Activated CD4-positive, alpha-beta T cell treated with anti-CD3 and anti-CD28 coated beads for 36 hours (primary cell): Measurements from ENCODE around the gene PLXNA1. TPM values are rescaled to one million over a fixed set of nuclear protein-coding genes. Genes with fewer than 3 reads are reported as not detected.

ENCODE experiments used
- ATAC-seq: fragments of 200-7000 bp; cut with Tn5 transposase; one replicate; pipeline ENCODE4 v1.10.0; 2021; ENCODE audit warnings: mild to moderate bottlenecking, moderate library complexity
- CTCF ChIA-PET: fragments of 350-600 bp; sonication (Branson Sonifier 250); formaldehyde crosslinking; loops from one replicate; lab custom pipeline; 2021; ENCODE audit warnings: antibody characterized with exemption; lab: Charles Lee
- POLR2A ChIA-PET: fragments of 350-600 bp; sonication (Branson Sonifier 250); formaldehyde crosslinking; loops from one replicate; lab custom pipeline; 2021; ENCODE audit warnings: antibody characterized with exemption, inconsistent platforms; lab: Charles Lee
- DNase-seq: peaks from one replicate; pipeline ENCODE4 v3.0.0-alpha.2; 2020
- H3K27ac Mint-ChIP-seq: one replicate; pipeline ENCODE4 v1.8.0; 2021; ENCODE audit warnings: mixed read lengths
- H3K27me3 Mint-ChIP-seq: one replicate; pipeline ENCODE4 v1.8.0; 2021; ENCODE audit warnings: mixed read lengths
- H3K36me3 Mint-ChIP-seq: one replicate; pipeline ENCODE4 v1.8.0; 2021; ENCODE audit warnings: low read depth, mixed read lengths
- H3K4me1 Mint-ChIP-seq: one replicate; pipeline ENCODE4 v1.8.0; 2021; ENCODE audit warnings: mixed read lengths
- H3K4me3 Mint-ChIP-seq: one replicate; pipeline ENCODE4 v1.8.0; 2021; ENCODE audit warnings: mild to moderate bottlenecking, moderate library complexity, mixed read lengths
- H3K9me3 Mint-ChIP-seq: one replicate; pipeline ENCODE4 v1.8.0; 2021; ENCODE audit warnings: low read depth, mixed read lengths
- intact Hi-C, 2 experiments: fragments of 100-400 bp; cut with DNase I in 1 of 2; cut with micrococcal nuclease in 1 of 2; formaldehyde crosslinking; loops; one replicate each; pipeline versions ENCODE4 v1.14.2 to v1.15.1; 2022 to 2024; cut with DNase I, micrococcal nuclease
- total RNA-seq, 2 experiments: library from RNA; stranded (reverse); gene quantifications; one replicate each; pipeline ENCODE4 v1.2.3, GENCODE V29; 2021

PLXNA1 gene
- total RNA-seq, 2 experiments from 2014 or later = 6.7 to 8.8 TPM

DNA sequence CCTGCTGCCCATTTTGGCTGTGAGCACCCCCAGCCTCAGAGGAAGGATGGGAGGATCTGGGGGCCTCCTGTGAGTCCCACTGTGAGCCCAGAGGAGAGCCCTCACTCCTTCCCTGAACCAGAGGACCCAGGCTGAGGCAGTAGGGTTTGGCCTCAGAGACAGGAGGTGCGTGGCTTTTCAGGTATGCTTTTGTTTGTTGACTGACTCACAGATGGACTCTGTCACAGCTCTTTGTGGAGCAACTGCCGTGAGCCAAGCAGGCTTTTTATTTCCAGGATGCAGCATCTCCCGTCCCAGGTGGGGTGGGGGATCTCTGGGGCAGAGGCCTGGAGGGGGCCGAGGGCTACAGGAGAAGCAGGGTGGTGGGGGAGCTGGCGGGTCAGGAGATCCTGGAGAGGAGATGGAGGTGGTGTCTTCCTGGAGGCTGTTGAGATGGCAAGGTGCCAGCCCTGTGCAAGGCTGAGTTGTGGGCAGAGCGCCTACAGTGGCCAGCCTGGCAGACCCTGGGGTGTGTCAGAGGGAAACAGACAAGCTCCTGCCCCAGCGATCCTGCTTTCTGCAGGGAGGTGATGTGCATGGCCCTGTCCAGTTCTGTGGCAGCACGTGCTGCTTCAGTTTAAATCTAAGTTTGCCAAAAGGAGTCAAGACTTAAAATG lies 24.0 kb downstream of the PLXNA1 start:
- Mint-ChIP-seq H3K9me3 (no peaks in the 10 kb centered on the region), H3K4me1 (no peaks in the 10 kb centered on the region), H3K36me3 (no peaks in the 10 kb centered on the region), H3K27me3 (no peaks in the 10 kb centered on the region), H3K4me3 (no peak overlapping the region), H3K27ac (no peak overlapping the region)
- DNase-seq (no peak), ATAC-seq (no peak)
- ChIA-PET CTCF (no interaction called here), POLR2A (interaction anchor here (0.6 kb wide), 1 partner anchor 596 kb away, joined by 3 read pairs; no protein-coding TSS in a partner anchor)
- intact Hi-C loops = no loop called here

DNA sequence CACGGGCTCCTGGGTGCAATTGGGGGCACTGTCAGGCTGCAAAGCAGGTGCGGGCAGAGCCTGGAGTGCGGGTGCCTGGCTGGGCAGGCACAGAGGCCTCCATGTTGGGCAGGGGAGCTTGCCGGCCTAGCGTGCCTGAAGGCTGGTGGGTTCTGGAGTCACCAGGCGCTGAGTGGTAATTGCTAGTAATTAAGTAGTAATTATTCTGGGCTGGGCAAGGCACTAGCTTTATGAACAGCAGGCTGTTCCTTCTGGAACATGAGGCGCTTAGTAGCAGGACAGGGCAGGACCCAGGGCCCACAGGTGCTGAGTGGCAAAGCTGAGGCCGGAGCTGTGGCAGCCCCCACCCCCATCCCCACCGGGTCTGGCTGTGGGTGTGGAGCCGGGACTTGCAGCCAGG lies 25.3 kb downstream of the PLXNA1 start:
- POLR2A ChIA-PET = no interaction called here
- no peaks in the 10 kb centered on the region for H3K27me3 Mint-ChIP-seq
- H3K36me3 Mint-ChIP-seq = no peaks in the 10 kb centered on the region
- no peak for DNase-seq
- no peak overlapping the region for H3K4me3 Mint-ChIP-seq
- CTCF ChIA-PET = interaction anchor here (0.5 kb wide), 1 partner anchor 28 kb away, joined by 3 read pairs; no protein-coding TSS in a partner anchor
- no peaks in the 10 kb centered on the region for H3K4me1 Mint-ChIP-seq
- intact Hi-C loops = no loop called here
- no peak overlapping the region for H3K27ac Mint-ChIP-seq
- no peak for ATAC-seq
- no peaks in the 10 kb centered on the region for H3K9me3 Mint-ChIP-seq

DNA sequence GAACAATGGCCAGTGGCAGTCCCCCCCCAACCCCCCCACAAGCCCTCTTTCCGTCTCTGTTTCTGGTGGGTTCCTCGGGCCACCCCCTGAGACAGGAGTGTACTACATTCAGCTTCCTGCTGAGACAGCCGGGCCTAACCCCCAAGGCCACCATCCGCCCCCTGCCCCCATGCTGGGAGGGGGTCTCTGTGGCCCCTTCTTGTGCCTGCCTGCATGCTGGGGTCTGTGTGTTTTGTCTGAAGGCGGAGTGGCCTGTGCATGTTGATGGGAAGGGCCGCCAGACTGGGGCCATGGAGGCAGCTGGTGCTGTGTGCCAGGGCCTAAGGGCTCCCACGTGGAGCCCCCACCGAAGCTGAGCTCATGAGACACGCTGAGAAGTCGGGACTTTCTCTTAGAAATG lies 26.6 kb downstream of the PLXNA1 start:
- CTCF ChIA-PET = interaction anchor here (0.6 to 0.7 kb wide), 2 partner anchors 9 to 398 kb away, joined by 3 read pairs; no protein-coding TSS in a partner anchor
- POLR2A ChIA-PET = no interaction called here
- Mint-ChIP-seq H3K9me3 (no peaks in the 10 kb centered on the region), H3K36me3 (no peaks in the 10 kb centered on the region), H3K27me3 (no peaks in the 10 kb centered on the region), H3K4me1 (no peaks in the 10 kb centered on the region), H3K27ac (no peak overlapping the region), H3K4me3 (no peak overlapping the region)
- intact Hi-C loops = no loop called here
- DNase-seq (no peak), ATAC-seq (no peak)

DNA sequence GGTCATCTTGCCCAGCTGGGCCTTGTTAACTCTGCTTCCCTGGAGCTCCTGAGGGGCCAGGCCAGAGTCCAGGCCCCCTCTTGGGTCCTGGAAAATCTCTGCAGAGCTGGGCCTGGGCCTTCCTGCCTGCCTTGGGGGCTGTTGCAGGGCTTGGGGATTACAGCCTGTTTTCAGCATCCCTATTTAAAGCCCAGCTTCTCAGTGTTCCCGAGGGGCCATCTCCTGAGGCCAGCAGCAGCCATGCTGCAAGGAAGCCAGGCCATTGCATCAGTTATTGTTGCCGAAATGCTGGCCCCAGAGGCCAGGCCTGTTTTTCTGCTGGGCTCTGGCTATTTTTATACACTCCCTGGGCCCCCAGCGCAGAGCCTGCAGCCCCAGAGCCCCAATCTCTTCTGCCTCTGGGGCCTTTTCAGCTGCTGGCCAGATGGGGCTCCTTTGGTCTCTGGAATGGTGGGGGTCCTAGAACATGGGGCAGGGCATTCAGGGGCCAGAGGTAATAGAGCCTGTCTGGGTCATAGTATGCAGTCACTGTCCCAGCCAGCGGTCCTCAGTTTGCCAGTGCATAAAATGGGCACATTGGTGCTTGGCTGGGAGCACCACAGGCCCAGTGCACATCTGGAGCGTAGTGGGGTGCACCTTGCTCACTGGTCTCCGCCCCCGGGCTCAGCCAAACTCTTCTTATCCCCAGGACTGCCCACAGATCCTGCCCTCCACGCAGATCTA lies 28.5 kb downstream of the PLXNA1 start:
- no peak overlapping the region for H3K27ac Mint-ChIP-seq
- H3K9me3 Mint-ChIP-seq = no peaks in the 10 kb centered on the region
- POLR2A ChIA-PET = no interaction called here
- H3K4me1 Mint-ChIP-seq = no peaks in the 10 kb centered on the region
- DNase-seq (no peak), ATAC-seq (no peak)
- H3K36me3 Mint-ChIP-seq = peaks cover 6% of the 10 kb centered on the region
- no peak overlapping the region for H3K4me3 Mint-ChIP-seq
- intact Hi-C loops = no loop called here
- CTCF ChIA-PET = no interaction called here
- no peaks in the 10 kb centered on the region for H3K27me3 Mint-ChIP-seq

DNA sequence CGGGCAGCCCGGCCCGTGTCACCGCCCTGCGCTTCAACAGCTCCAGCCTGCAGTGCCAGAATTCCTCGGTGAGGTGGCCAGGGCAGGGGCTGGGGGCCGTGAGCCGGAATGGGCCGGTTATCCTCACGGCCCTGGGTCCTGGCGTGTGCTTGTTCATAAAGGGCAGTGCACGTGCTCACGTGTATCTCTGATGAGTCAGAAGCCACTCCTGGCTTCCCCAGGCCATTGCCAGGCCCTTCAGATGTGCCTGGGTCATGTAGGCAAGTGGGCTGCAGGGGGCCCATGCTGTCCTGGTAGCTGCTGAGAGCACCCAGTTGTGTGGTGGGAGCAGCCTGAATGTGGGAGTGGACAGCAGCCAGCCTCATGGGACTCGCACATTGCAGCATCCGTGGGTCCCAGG lies 29.2 kb downstream of the PLXNA1 start:
- Mint-ChIP-seq H3K27me3 (no peaks in the 10 kb centered on the region), H3K4me3 (no peak overlapping the region), H3K36me3 (peaks cover 6% of the 10 kb centered on the region), H3K4me1 (no peaks in the 10 kb centered on the region), H3K9me3 (no peaks in the 10 kb centered on the region), H3K27ac (no peak overlapping the region)
- ATAC-seq = no peak
- ChIA-PET POLR2A (no interaction called here), CTCF (no interaction called here)
- intact Hi-C loops = no loop called here
- DNase-seq = no peak

DNA sequence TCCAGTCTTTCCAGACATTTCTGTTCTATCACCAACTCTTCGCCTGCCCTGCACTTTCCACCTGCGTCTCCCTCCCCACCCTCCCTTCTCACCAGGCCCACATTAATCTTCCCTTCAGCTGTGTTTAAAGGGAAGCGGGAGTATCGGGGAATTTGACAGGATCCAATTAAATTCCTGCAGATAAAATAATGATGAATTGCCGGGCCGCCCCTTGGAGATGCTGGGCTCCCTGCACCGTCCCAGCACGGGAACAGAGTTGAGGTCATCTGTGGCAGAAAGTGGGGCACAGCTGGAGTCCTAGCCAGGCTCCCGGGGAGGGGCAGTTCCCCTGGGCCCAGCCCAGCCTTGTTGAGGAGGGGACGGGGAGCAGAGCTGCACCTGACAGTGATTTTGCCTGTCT lies 30.3 kb downstream of the PLXNA1 start:
- Mint-ChIP-seq H3K27me3 (no peaks in the 10 kb centered on the region), H3K4me1 (no peaks in the 10 kb centered on the region), H3K4me3 (no peak overlapping the region), H3K36me3 (peaks cover 9% of the 10 kb centered on the region), H3K27ac (no peak overlapping the region), H3K9me3 (no peaks in the 10 kb centered on the region)
- intact Hi-C loops = no loop called here
- POLR2A ChIA-PET = no interaction called here
- CTCF ChIA-PET = no interaction called here
- no peak for DNase-seq
- no peak for ATAC-seq

DNA sequence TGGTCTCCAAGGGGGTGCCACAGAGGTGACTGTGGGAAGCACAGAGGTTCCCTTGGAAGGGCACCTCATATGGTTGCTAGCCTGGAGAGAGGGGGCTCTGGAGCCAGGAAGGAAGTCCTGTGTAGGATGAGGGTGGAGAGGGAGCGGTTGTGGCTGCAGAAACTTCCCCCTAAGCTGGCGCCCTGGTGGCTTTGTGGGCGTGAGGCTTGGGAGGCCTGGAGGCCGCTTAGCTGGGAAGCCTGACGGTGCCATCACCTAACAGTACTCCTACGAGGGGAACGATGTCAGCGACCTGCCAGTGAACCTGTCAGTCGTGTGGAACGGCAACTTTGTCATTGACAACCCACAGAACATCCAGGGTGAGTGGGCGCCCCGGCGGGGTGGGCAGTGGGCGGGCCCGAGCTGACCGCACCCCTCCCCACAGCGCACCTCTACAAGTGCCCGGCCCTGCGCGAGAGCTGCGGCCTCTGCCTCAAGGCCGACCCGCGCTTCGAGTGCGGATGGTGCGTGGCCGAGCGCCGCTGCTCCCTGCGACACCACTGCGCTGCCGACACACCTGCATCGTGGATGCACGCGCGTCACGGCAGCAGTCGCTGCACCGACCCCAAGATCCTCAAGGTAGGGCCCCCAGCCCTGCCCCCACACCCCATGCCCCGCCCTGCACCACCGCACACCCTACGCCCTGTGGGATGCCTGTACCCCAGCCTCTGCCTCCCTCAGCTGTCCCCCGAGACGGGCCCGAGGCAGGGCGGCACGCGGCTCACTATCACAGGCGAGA lies 31.0 kb downstream of the PLXNA1 start:
- Mint-ChIP-seq H3K9me3 (no peaks in the 10 kb centered on the region), H3K4me1 (no peaks in the 10 kb centered on the region), H3K27me3 (no peaks in the 10 kb centered on the region), H3K4me3 (no peak overlapping the region), H3K36me3 (peaks cover 11% of the 10 kb centered on the region), H3K27ac (no peak overlapping the region)
- intact Hi-C loops = no loop called here
- DNase-seq (no peak), ATAC-seq (no peak)
- ChIA-PET POLR2A (no interaction called here), CTCF (no interaction called here)

DNA sequence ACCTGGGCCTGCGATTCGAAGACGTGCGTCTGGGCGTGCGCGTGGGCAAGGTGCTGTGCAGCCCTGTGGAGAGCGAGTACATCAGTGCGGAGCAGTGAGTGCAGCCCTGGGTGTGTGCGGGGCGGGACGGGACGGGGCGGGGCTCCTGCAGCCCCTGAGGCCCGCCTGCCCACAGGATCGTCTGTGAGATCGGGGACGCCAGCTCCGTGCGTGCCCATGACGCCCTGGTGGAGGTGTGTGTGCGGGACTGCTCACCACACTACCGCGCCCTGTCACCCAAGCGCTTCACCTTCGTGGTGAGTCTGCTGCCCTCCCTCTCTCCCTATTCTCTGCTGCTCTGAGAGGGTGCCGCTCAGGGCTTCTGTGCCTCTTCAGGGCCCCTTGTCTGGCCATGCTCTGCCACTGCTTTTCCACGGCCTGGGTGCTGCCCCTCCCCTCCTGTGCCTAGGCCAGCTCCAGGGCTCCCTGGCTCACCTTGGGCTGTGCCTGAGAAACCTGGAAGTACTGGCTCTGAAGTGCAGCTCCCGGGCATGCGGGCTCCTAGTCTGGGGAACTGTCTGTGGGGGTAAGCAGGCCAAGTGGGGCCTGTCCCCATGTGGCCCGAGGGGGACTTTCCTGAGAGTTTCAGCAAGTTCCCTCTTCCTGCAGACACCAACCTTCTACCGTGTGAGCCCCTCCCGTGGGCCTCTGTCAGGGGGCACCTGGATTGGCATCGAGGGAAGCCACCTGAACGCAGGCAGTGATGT lies 31.8 kb downstream of the PLXNA1 start:
- Mint-ChIP-seq H3K9me3 (no peaks in the 10 kb centered on the region), H3K27me3 (no peaks in the 10 kb centered on the region), H3K27ac (no peak overlapping the region), H3K4me3 (no peak overlapping the region), H3K4me1 (no peaks in the 10 kb centered on the region), H3K36me3 (peaks cover 11% of the 10 kb centered on the region)
- no peak for DNase-seq
- CTCF ChIA-PET = no interaction called here
- intact Hi-C loops = no loop called here
- no peak for ATAC-seq
- POLR2A ChIA-PET = no interaction called here

DNA sequence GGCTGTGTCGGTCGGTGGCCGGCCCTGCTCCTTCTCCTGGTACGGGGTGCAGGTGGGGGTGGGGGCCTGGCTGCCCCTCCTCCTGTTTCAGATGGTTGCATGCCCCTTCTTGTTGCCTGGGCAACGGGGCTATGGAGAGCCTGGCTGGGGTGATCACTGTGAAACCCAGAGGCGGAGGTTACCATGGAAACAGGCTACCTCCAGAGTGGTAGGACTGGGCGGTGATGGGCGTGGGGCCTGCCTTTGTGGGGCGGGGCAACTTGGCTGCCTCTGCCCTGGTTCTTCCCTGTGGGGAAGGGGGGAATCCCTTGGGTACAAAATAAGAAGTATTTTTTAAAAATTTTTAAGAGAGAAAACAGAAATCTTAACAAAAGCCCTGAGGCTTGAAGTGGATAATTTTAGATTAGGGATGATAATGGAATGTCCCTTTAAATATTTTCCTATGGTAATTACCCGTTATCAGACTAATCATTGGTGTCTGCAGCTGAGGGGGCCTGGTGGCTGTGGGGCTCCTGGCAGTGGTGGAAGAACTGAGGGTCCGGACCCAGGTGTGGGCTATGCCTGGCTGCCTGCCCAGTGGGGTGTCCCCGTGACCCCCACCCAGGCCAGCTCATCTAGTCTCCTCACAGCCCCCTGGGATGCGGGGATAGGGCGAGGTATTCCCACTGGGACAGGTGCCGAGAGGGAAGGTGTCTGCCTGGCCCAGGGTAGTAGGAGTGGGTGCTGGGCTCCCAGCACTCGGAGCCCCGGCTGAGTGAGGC lies 32.5 kb downstream of the PLXNA1 start:
- POLR2A ChIA-PET = no interaction called here
- no peaks in the 10 kb centered on the region for H3K9me3 Mint-ChIP-seq
- H3K36me3 Mint-ChIP-seq = peaks cover 13% of the 10 kb centered on the region
- CTCF ChIA-PET = no interaction called here
- H3K27ac Mint-ChIP-seq = no peak overlapping the region
- DNase-seq (peak; percentile 22), ATAC-seq (no peak)
- intact Hi-C loops = no loop called here
- H3K27me3 Mint-ChIP-seq = no peaks in the 10 kb centered on the region
- no peak overlapping the region for H3K4me3 Mint-ChIP-seq
- H3K4me1 Mint-ChIP-seq = no peaks in the 10 kb centered on the region

DNA sequence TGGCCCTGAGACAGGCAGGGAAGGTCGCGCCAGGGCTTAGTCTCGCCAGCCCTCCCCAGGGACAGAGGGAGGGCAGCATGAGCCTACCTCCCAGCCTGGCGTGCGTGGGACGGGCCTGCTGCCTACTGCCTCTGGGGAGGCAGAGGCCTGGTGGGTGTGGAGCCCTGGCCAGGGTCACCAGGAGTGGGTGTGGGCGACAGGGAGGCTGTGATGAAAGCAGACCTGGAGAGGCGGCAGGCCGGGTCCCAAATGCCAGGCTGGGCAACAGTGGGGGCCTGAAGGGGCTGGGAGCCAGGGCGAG lies 33.1 kb downstream of the PLXNA1 start:
- ChIA-PET POLR2A (no interaction called here), CTCF (no interaction called here)
- no peak overlapping the region for H3K27ac Mint-ChIP-seq
- peaks cover 13% of the 10 kb centered on the region for H3K36me3 Mint-ChIP-seq
- no peaks in the 10 kb centered on the region for H3K9me3 Mint-ChIP-seq
- intact Hi-C loops = no loop called here
- no peak for ATAC-seq
- no peaks in the 10 kb centered on the region for H3K27me3 Mint-ChIP-seq
- DNase-seq = no peak
- no peak overlapping the region for H3K4me3 Mint-ChIP-seq
- H3K4me1 Mint-ChIP-seq = no peaks in the 10 kb centered on the region

DNA sequence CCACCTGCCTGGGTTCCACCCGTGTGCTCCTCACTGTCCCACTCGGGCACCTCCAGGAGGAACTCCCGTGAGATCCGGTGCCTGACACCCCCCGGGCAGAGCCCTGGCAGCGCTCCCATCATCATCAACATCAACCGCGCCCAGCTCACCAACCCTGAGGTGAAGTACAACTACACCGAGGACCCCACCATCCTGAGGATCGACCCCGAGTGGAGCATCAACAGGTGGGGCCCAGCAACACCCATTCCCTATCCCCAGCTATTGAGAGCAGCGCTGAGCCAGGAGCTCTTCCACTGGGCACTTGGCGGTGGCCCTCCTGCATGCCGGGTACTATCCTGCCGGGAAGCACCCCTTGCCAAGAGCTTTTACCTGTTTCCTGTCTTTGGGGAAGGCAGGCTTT lies 33.5 kb downstream of the PLXNA1 start:
- no peak overlapping the region for H3K27ac Mint-ChIP-seq
- no peaks in the 10 kb centered on the region for H3K9me3 Mint-ChIP-seq
- H3K27me3 Mint-ChIP-seq = no peaks in the 10 kb centered on the region
- intact Hi-C loops = no loop called here
- ChIA-PET POLR2A (no interaction called here), CTCF (no interaction called here)
- no peak overlapping the region for H3K4me3 Mint-ChIP-seq
- no peaks in the 10 kb centered on the region for H3K4me1 Mint-ChIP-seq
- DNase-seq = no peak
- peaks cover 13% of the 10 kb centered on the region for H3K36me3 Mint-ChIP-seq
- ATAC-seq = no peak
